DND-41 (cell line): ENCODE measurements around the gene GTF2H2C.

Source experiments
- ATAC-seq: fragments of 200-7000 bp; cut with Tn5 transposase; 3 replicates; pipeline ENCODE4 v1.9.1; 2021; ENCODE audit warnings: low read depth; ENCODE audit not compliant: insufficient read depth
- DNase-seq: peaks from one replicate; pipeline ENCODE4 v3.0.0-alpha.2; 2020
- H2AFZ ChIP-seq: 2 replicates; pipeline ENCODE4 v1.6.0; 2012; ENCODE audit warnings: low read depth, low read length
- H3K27ac ChIP-seq: 2 replicates; pipeline ENCODE4 v1.5.1; 2012; ENCODE audit warnings: low read length, inconsistent platforms
- H3K27me3 ChIP-seq: fragments of 200-600 bp; sonication (generic); 2 replicates; pipeline ENCODE4 v1.6.0; 2012; ENCODE audit warnings: low read length, mild to moderate bottlenecking, inconsistent platforms; ENCODE audit not compliant: insufficient read depth, poor library complexity
- H3K36me3 ChIP-seq: 2 replicates; pipeline ENCODE4 v1.5.1; 2012; ENCODE audit warnings: low read length, inconsistent platforms; ENCODE audit not compliant: insufficient read depth
- H3K4me1 ChIP-seq: 2 replicates; pipeline ENCODE4 v1.5.1; 2012; ENCODE audit warnings: mild to moderate bottlenecking, low read length; ENCODE audit not compliant: insufficient read depth
- H3K4me2 ChIP-seq: 2 replicates; pipeline ENCODE4 v1.6.0; 2012; ENCODE audit warnings: mild to moderate bottlenecking, moderate library complexity, low read length, inconsistent platforms; ENCODE audit not compliant: insufficient read depth
- H3K4me3 ChIP-seq, 2 experiments: fragments of 200-600 bp in 1 of 2; shearing (Covaris generic) in 1 of 2; 2 replicates each; pipeline ENCODE4 v1.5.1; 2012 to 2016; ENCODE audit warnings: inconsistent platforms in 2 of 2, low read length in 2 of 2, mild to moderate bottlenecking in 2 of 2, low read depth in 1 of 2, moderate library complexity in 1 of 2
- H3K79me2 ChIP-seq: 2 replicates; pipeline ENCODE4 v1.6.0; 2012; ENCODE audit warnings: low read length, inconsistent platforms; ENCODE audit not compliant: insufficient read depth
- H3K9ac ChIP-seq: 2 replicates; pipeline ENCODE4 v1.6.0; 2012; ENCODE audit warnings: low read depth, mild to moderate bottlenecking, inconsistent platforms, low read length, moderate library complexity
- H3K9me3 ChIP-seq: 2 replicates; pipeline ENCODE4 v1.5.1; 2012; ENCODE audit warnings: low read length, moderate library complexity, mild to moderate bottlenecking, inconsistent platforms; ENCODE audit not compliant: insufficient read depth, severe bottlenecking
- H4K20me1 ChIP-seq: 2 replicates; pipeline ENCODE4 v1.6.0; 2012; ENCODE audit warnings: low read length; ENCODE audit not compliant: insufficient read depth
- EZH2 ChIP-seq: IDR thresholded peaks from 3 replicates; pipeline ENCODE4 v1.6.1; 2012; ENCODE audit warnings: borderline replicate concordance, low read depth, mild to moderate bottlenecking, moderate library complexity, low read length, inconsistent platforms; ENCODE audit not compliant: severe bottlenecking
- TF ChIP-seq, protein P1 (sequence below): IDR thresholded peaks from 2 replicates; pipeline ENCODE4 v1.5.1; 2012; ENCODE audit warnings: borderline replicate concordance, low read length, moderate library complexity, mild to moderate bottlenecking; ENCODE audit not compliant: poor library complexity, severe bottlenecking; ENCODE audit errors: extremely low read depth

Gene GTF2H2C

DNA sequence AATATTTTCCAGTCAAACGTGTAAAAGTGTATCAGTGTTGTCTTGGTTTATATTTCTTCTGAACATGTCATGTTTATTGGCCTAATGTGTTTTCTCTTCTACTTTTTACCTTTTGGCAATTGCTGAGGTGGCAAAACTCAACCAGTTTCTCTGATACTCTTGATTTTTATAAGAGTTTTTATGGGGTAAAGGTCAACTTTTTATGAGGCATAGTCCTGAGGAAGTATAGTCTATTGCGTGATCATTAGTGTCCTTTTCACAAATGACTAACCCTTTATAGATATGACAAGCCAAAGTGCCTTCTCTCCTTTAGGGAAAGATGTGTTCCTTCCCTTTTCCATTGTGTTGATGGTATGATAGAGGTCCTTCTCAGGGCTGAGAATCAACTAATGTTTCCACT, 34.5 kb upstream of the GTF2H2C start:
- Histone ChIP-seq H3K36me3 (no peaks in the 10 kb centered on the region), H4K20me1 (no peaks in the 10 kb centered on the region), H3K79me2 (no peaks in the 10 kb centered on the region), H3K27me3 (peaks cover 5% of the 10 kb centered on the region), H3K9me3 (no peaks in the 10 kb centered on the region), H3K9ac (no peak overlapping the region), H3K4me3 (no peak overlapping the region), H3K4me1 (no peaks in the 10 kb centered on the region), H2AFZ (no peak overlapping the region), H3K27ac (no peak overlapping the region), H3K4me2 (no peak overlapping the region)
- DNase-seq (no peak), ATAC-seq (no peak)
- no peak for TF ChIP-seq EZH2
- TF ChIP-seq, protein P1, sequence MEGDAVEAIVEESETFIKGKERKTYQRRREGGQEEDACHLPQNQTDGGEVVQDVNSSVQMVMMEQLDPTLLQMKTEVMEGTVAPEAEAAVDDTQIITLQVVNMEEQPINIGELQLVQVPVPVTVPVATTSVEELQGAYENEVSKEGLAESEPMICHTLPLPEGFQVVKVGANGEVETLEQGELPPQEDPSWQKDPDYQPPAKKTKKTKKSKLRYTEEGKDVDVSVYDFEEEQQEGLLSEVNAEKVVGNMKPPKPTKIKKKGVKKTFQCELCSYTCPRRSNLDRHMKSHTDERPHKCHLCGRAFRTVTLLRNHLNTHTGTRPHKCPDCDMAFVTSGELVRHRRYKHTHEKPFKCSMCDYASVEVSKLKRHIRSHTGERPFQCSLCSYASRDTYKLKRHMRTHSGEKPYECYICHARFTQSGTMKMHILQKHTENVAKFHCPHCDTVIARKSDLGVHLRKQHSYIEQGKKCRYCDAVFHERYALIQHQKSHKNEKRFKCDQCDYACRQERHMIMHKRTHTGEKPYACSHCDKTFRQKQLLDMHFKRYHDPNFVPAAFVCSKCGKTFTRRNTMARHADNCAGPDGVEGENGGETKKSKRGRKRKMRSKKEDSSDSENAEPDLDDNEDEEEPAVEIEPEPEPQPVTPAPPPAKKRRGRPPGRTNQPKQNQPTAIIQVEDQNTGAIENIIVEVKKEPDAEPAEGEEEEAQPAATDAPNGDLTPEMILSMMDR, result no peak

GRCh38 chr5:69526660-69527059, 33.3 kb upstream of the GTF2H2C start:
- H3K79me2 ChIP-seq, result no peaks in the 10 kb centered on the region
- no peak for TF ChIP-seq EZH2
- TF ChIP-seq, protein P1, result no peak
- no peak for DNase-seq
- H3K27ac ChIP-seq, result no peak overlapping the region
- H3K36me3 ChIP-seq, result no peaks in the 10 kb centered on the region
- no peak overlapping the region for H2AFZ ChIP-seq
- no peak for ATAC-seq
- H3K4me2 ChIP-seq, result no peak overlapping the region
- H4K20me1 ChIP-seq, result no peaks in the 10 kb centered on the region
- H3K9me3 ChIP-seq, result no peaks in the 10 kb centered on the region
- peaks cover 5% of the 10 kb centered on the region for H3K27me3 ChIP-seq
- H3K4me1 ChIP-seq, result no peaks in the 10 kb centered on the region
- H3K4me3 ChIP-seq, result no peak overlapping the region
- H3K9ac ChIP-seq, result no peak overlapping the region

GRCh38 chr5:69527128-69527770, 32.7 kb upstream of the GTF2H2C start:
- TF ChIP-seq, protein P1, result no peak
- TF ChIP-seq EZH2, result no peak
- H3K79me2 ChIP-seq, result no peaks in the 10 kb centered on the region
- H3K4me2 ChIP-seq, result no peak overlapping the region

GRCh38 chr5:69528035-69528434, 32.0 kb upstream of the GTF2H2C start:
- ATAC-seq, result no peak
- no peak overlapping the region for H3K4me2 ChIP-seq

More at GRCh38 chr5:69527128-69527770, 32.7 kb upstream of the GTF2H2C start:
- Histone ChIP-seq H3K9ac (no peak overlapping the region), H3K27ac (no peak overlapping the region), H3K36me3 (no peaks in the 10 kb centered on the region), H3K4me1 (no peaks in the 10 kb centered on the region), H3K9me3 (no peaks in the 10 kb centered on the region), H3K27me3 (peaks cover 5% of the 10 kb centered on the region), H2AFZ (no peak overlapping the region), H4K20me1 (no peaks in the 10 kb centered on the region), H3K4me3 (no peak overlapping the region)
- no peak for ATAC-seq
- no peak for DNase-seq

More at GRCh38 chr5:69528035-69528434, 32.0 kb upstream of the GTF2H2C start:
- H3K79me2 ChIP-seq, result no peaks in the 10 kb centered on the region
- no peaks in the 10 kb centered on the region for H3K9me3 ChIP-seq
- no peaks in the 10 kb centered on the region for H4K20me1 ChIP-seq
- no peaks in the 10 kb centered on the region for H3K36me3 ChIP-seq
- DNase-seq, result no peak
- H3K27ac ChIP-seq, result no peak overlapping the region
- no peak overlapping the region for H3K4me3 ChIP-seq
- H3K4me1 ChIP-seq, result no peaks in the 10 kb centered on the region
- H3K27me3 ChIP-seq, result peaks cover 5% of the 10 kb centered on the region
- H3K9ac ChIP-seq, result no peak overlapping the region
- no peak overlapping the region for H2AFZ ChIP-seq
- TF ChIP-seq, protein P1, result no peak
- no peak for TF ChIP-seq EZH2
